Breast epithelium (tissue), 4 donors: ENCODE results near the gene REXO1. TPM values are rescaled to one million over a fixed set of nuclear protein-coding genes. Genes with fewer than 3 reads are reported as not detected.

Experiments used
- DNase-seq, 2 donors: peaks; one replicate each; pipeline ENCODE4 v3.0.0-alpha.2; 2019; ENCODE audit warnings: low spot score in 2 of 2
- H3K27ac ChIP-seq, 2 donors: fragments of 200-600 bp; sonication (generic) in 1 of 2; one replicate each; pipeline ENCODE4 v1.5.1; 2016 to 2019; ENCODE audit warnings: mild to moderate bottlenecking in 1 of 2
- H3K27me3 ChIP-seq, 2 donors: fragments of 200-600 bp; sonication (generic) in 1 of 2; one replicate each; pipeline versions ENCODE4 v1.5.1 to v1.6.0; 2017 to 2019; ENCODE audit warnings: control low read depth in 1 of 2, mild to moderate bottlenecking in 1 of 2
- H3K36me3 ChIP-seq: fragments of 200-600 bp; one replicate; pipeline ENCODE4 v1.5.1; 2019
- H3K4me1 ChIP-seq, 2 donors: fragments of 200-600 bp; sonication (generic); one replicate each; pipeline ENCODE4 v1.5.1; 2016 to 2019; ENCODE audit warnings: control low read depth in 1 of 2
- H3K4me3 ChIP-seq, 3 donors: fragments of 200-600 bp; sonication (generic); 1 replicate in 2 of 3; 2 replicates in 1 of 3; pipeline ENCODE4 v1.5.1; 2016 to 2019; ENCODE audit warnings: mild to moderate bottlenecking in 3 of 3, moderate library complexity in 2 of 3
- H3K9me3 ChIP-seq, 2 donors: fragments of 200-600 bp; sonication (generic) in 1 of 2; one replicate each; pipeline ENCODE4 v1.5.1; 2016 to 2019; ENCODE audit warnings: control low read depth in 1 of 2
- CTCF ChIP-seq, 3 donors: fragments of 450-650 bp; IDR thresholded peaks; one replicate each; pipeline ENCODE4 v1.5.1; 2016 to 2017; ENCODE audit warnings: antibody characterized with exemption in 3 of 3, mild to moderate bottlenecking in 3 of 3, moderate library complexity in 3 of 3
- POLR2A ChIP-seq: fragments of 450-650 bp; IDR thresholded peaks from one replicate; pipeline ENCODE4 v1.6.1; 2016; ENCODE audit warnings: antibody characterized with exemption, mild to moderate bottlenecking, moderate library complexity
- POLR2AphosphoS5 ChIP-seq, 3 donors: sonication (generic); formaldehyde crosslinking; IDR thresholded peaks; one replicate each; pipeline ENCODE4 v1.6.1; 2017; ENCODE audit warnings: antibody characterized with exemption in 3 of 3
- intact Hi-C: fragments of 100-400 bp; cut with DNase I; formaldehyde crosslinking; loops from one replicate; pipeline ENCODE4 v1.15.1; 2023; ENCODE audit warnings: low total_unique reads
- total RNA-seq, 3 donors: library from RNA; depleted of rRNA; stranded (reverse); fragments of >200 nt; gene quantifications; one replicate each; pipeline ENCODE4 v1.1.0, GENCODE V29; 2016

REXO1 gene
- total RNA-seq, 3 donors from 2014 or later = 10.4 to 25.2 (median 19.7) TPM

DNA sequence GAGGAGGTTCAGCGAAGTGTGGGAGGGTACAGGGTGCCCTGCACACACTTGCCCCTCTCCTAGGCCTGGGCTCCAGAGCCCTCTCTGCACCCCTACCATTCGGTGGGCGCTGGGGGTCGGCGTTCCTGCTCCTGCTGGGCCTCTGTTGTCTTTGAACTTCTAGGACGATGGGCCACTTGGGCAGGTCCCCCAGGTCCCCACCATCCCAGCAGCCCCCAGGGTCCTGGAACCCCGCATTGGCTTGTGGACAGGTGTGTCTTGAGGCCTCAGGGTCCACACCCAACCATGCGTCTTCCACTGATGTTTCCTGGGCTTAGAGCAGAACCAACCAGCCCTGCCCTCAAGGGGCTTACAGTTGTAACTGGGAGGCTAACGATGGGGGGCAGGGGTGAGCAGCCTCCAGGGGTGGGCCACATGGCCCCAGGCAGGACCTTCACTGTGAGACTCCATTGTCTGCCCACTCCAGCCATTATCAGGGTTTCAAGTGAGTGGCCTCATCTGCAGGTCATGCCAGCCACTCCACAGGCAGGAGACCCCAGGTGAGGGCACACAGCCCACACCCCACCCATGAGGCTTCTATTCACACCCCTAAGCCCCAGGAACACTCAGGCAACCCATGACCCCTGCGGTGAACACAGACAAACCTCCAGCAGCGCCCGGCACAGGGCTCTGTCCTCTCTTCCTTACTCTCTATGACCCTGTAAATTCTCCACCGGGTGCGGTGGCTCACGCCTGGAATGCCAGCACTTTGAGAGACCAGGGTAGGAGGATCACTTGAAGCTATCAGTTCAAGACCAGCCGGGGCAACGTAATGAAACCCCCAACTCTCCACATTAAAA, 17.1 kb upstream of the REXO1 start:
- intact Hi-C loops = no loop called here
- no peak for TF ChIP-seq POLR2AphosphoS5 (IDR thresholded peaks at IDR 0.05)
- no peak for TF ChIP-seq POLR2A
- TF ChIP-seq CTCF (IDR thresholded peaks at IDR 0.05) = no peak
- Histone ChIP-seq H3K9me3 (no peaks in the 10 kb centered on the region), H3K27me3 (no peaks in the 10 kb centered on the region), H3K36me3 (no peaks in the 10 kb centered on the region), H3K4me3 (peak overlapping the region in 2 of 3 donors; percentile 72 to 98), H3K4me1 (peaks cover 10 to 20% of the 10 kb centered on the region in 2 donors), H3K27ac (peak overlapping the region; percentile 79 to 88)
- no peak for DNase-seq

- intact Hi-C loops = no loop called here
Observed at GRCh38 chr19:1864480-1865171, 16.3 kb upstream of the REXO1 start.

DNA sequence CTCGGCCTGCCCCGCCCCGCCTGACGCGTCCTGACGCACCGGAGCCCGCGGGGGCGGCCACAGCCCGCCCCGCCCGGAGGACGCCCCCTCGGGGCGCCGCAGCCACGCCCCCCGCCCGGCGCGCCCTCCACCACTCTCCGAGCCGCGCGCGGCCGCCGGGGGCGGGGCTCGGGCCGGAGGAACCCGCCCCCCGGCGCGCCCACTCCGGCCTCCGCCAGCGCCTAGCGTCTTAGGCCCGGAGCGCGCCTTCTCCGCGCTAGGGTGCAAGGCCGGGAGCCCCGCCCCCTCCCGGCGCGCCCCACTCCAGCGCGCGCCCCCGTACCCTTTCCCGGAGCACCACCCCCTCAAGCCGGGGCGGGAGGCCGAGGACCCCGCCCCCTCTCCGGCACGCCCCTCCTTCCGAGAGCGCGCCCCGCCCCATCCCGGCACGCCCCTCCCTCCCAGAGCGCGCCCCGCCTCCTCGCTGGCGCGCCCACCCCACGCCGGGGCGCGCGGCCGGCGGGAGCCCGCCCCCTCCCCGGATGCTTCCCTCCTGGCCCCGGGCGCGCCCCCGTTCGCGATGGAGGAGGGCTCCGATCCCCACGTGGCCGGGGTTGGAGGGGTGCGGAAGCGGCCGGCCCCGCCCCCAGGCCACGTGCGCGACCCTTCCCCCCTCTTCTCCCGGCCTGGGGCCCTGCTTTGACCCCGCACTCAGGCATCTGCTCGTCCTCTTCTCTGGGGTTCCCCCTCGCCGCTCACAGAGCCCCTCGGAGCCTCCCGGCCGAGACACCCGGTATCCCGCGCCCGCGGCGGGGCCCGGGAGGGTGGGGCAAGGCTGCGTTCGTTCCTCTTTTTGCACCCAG, 15.6 kb upstream of the REXO1 start:
- Histone ChIP-seq H3K4me3 (peak overlapping the region; percentile 72 to 98 (median 72)), H3K27me3 (no peaks in the 10 kb centered on the region), H3K36me3 (no peaks in the 10 kb centered on the region), H3K4me1 (peaks cover 12 to 30% of the 10 kb centered on the region in 2 donors), H3K9me3 (no peaks in the 10 kb centered on the region), H3K27ac (peak overlapping the region; percentile 79 to 88)
- TF ChIP-seq CTCF (IDR thresholded peaks at IDR 0.05) = no peak
- peak in 1 of 3 donors; percentile 23 for TF ChIP-seq POLR2AphosphoS5 (IDR thresholded peaks at IDR 0.05)
- no peak for TF ChIP-seq POLR2A
- DNase-seq = peak; percentile 87 to 91
- intact Hi-C loops = no loop called here

More at GRCh38 chr19:1864480-1865171, 16.3 kb upstream of the REXO1 start:
- DNase-seq = peak in 1 of 2 donors; percentile 76
- peaks cover 12 to 28% of the 10 kb centered on the region in 2 donors for H3K4me1 ChIP-seq
- H3K4me3 ChIP-seq = peak overlapping the region; percentile 72 to 98 (median 72)
- no peaks in the 10 kb centered on the region for H3K36me3 ChIP-seq
- no peaks in the 10 kb centered on the region for H3K27me3 ChIP-seq
- H3K9me3 ChIP-seq = no peaks in the 10 kb centered on the region
- TF ChIP-seq POLR2A (peak; percentile 12), POLR2AphosphoS5 (IDR thresholded peaks at IDR 0.05) (peak in 1 of 3 donors; percentile 0), CTCF (IDR thresholded peaks at IDR 0.05) (peak; percentile 63 to 74 (median 68))
- peak overlapping the region; percentile 79 to 88 for H3K27ac ChIP-seq

GRCh38 chr19:1863328-1863637, 15.0 kb upstream of the REXO1 start, which contains the start of gene KLF16:
Gene KLF16 (minus strand): TSS chr19:1863579. CDS start chr19:1863497, 82 bp downstream.
- intact Hi-C loops = no loop called here
- Histone ChIP-seq H3K4me3 (peak within 1 kb of the TSS; percentile 72 to 98 (median 72)), H3K27ac (peak within 1 kb of the TSS; percentile 79 to 88), H3K4me1 (peaks cover 12 to 30% of the 10 kb centered on the region in 2 donors), H3K27me3 (no peaks in the 10 kb centered on the region), H3K36me3 (no peaks in the 10 kb centered on the region), H3K9me3 (no peaks in the 10 kb centered on the region)
- DNase-seq = no peak
- TF ChIP-seq POLR2AphosphoS5 (IDR thresholded peaks at IDR 0.05) (no peak), CTCF (IDR thresholded peaks at IDR 0.05) (no peak), POLR2A (no peak)
